Right cardiac atrium (tissue), 5 donors: ENCODE results near the gene EFNA5. TPM values are rescaled to one million over a fixed set of nuclear protein-coding genes. Genes with fewer than 3 reads are reported as not detected.

Experiments used
- ATAC-seq, 2 donors: fragments of 200-7000 bp; cut with Tn5 transposase; one replicate each; pipeline versions ENCODE4 v1.8.0 to v1.9.1; 2020; ENCODE audit warnings: moderate library complexity in 2 of 2, mild to moderate bottlenecking in 1 of 2
- DNase-seq, 3 donors: peaks; one replicate each; pipeline ENCODE4 v3.0.0-alpha.2; 2020
- H3K27ac ChIP-seq: one replicate; pipeline ENCODE4 v1.5.1; 2013; ENCODE audit warnings: mild to moderate bottlenecking, low read length, control low read depth, moderate library complexity
- H3K27me3 ChIP-seq: one replicate; pipeline ENCODE4 v1.6.1; 2013; ENCODE audit not compliant: control insufficient read depth, insufficient read depth
- H3K4me1 ChIP-seq: one replicate; pipeline ENCODE4 v1.6.1; 2013; ENCODE audit warnings: low read length; ENCODE audit not compliant: control insufficient read depth, insufficient read depth
- H3K4me3 ChIP-seq: one replicate; pipeline ENCODE4 v1.5.1; 2013; ENCODE audit warnings: low read length, control low read depth
- H3K9me3 ChIP-seq: one replicate; pipeline ENCODE4 v1.6.1; 2013; ENCODE audit warnings: low read length; ENCODE audit not compliant: control insufficient read depth
- WGBS: extraction: QIAGEN DNeasy Blood & Tissue Kit; methylation state at CpG from one replicate; pipeline ENCODE4 v1.1.7; 2013; 5-methylcytosine and 5-hydroxymethylcytosine counted together
- intact Hi-C, 4 donors: fragments of 100-400 bp; cut with DNase I; formaldehyde crosslinking; loops; one replicate each; pipeline versions ENCODE4 v1.11.0 to v1.14.0; 2022 to 2023
- polyA plus RNA-seq: library from polyadenylated mRNA; stranded (reverse); fragments of 200-250 nt; gene quantifications from one replicate; pipeline ENCODE4 v1.2.3, GENCODE V29; 2013
- total RNA-seq, 4 donors: library from RNA; stranded (reverse); fragmentation: NEBNext Ultra II Directional; extraction: Animal tissue kit (Norgen Biotek cat#: 25700); gene quantifications; one replicate each; pipeline ENCODE4 v1.2.1, GENCODE V29; 2021
- donor health status: healthy with polysubstance abuse.
- donor health status: DM: no; HTN: yes; CAD: no.
- donor health status: DM: no; HTN: no; CAD: no.
- donor health status: DM: no; HTN: yes; CAD: no; lungs with severe emphysema.
- donor health status: DM: yes; HTN: yes; CAD: no.

The EFNA5 gene
- total and polyA plus RNA-seq, 5 donors: 4.5 to 26.4 (median 21.8) TPM

DNA sequence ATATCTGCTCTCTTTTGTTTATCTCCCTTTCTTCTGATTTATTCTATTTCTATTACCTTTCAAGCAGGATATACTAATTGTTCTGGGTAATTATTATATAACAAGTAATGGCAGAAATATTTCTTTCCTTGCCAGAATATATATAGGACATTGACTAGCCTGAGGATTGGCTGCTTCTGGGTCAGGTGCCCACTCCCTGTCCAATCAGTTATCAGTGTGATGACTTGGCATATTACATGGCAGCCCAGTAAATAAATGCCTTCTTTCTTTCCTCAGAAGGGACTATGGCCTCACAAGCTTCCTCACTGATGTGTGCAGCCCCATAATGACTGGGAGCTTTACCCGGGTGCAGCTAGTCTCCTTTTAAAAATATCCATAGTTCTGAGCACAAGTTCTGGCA is 301.1 kb downstream of the EFNA5 start:
- H3K4me3 ChIP-seq: no peak overlapping the region
- intact Hi-C loops: no loop called here
- WGBS: 96% methylated on average over 1 of the region's 1 CpG
- no peaks in the 10 kb centered on the region for H3K4me1 ChIP-seq
- H3K27me3 ChIP-seq: no peaks in the 10 kb centered on the region
- DNase-seq (no peak), ATAC-seq (no peak)
- no peak overlapping the region for H3K27ac ChIP-seq
- no peaks in the 10 kb centered on the region for H3K9me3 ChIP-seq

- ATAC-seq: no peak
- H3K9me3 ChIP-seq: no peaks in the 10 kb centered on the region
- H3K27ac ChIP-seq: no peak overlapping the region
- intact Hi-C loops: no loop called here
- 89% methylated on average over 7 of the region's 7 CpGs for WGBS
- H3K4me3 ChIP-seq: no peak overlapping the region
- DNase-seq: no peak
- H3K4me1 ChIP-seq: no peaks in the 10 kb centered on the region
- H3K27me3 ChIP-seq: no peaks in the 10 kb centered on the region
Measured at GRCh38 chr5:107368615-107369014, 302.1 kb downstream of the EFNA5 start.

- Histone ChIP-seq H3K4me1 (no peaks in the 10 kb centered on the region), H3K27me3 (no peaks in the 10 kb centered on the region), H3K4me3 (no peak overlapping the region), H3K9me3 (no peaks in the 10 kb centered on the region), H3K27ac (no peak overlapping the region)
- ATAC-seq (no peak), DNase-seq (no peak)
- 74% methylated on average over 2 of the region's 2 CpGs for WGBS
- intact Hi-C loops: no loop called here
Measured at GRCh38 chr5:107367939-107368338, 302.8 kb downstream of the EFNA5 start.

DNA sequence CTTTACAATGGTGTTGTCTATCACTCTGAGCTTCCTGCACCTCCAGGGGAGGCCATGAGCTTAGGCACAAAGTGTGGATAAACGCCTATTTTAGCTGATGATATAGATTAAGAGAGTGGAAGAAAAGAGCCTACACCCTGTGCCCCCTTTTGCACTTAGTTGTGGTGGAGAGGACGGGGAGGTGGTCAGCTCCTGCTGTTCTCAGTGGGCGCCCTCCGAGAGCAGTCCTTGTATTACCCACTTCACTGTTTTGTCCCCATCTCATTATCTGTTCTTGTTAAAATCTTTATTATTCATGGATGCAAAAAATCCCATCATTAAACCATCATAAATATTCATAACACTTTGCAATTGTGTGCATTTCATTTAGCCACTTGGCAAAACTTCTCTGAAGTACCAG is 303.3 kb downstream of the EFNA5 start:
- H3K4me3 ChIP-seq: no peak overlapping the region
- intact Hi-C loops: no loop called here
- no peaks in the 10 kb centered on the region for H3K9me3 ChIP-seq
- H3K4me1 ChIP-seq: no peaks in the 10 kb centered on the region
- ATAC-seq (no peak), DNase-seq (no peak)
- H3K27me3 ChIP-seq: no peaks in the 10 kb centered on the region
- 84% methylated on average over 4 of the region's 4 CpGs for WGBS
- no peak overlapping the region for H3K27ac ChIP-seq

- ATAC-seq (no peak), DNase-seq (no peak)
- intact Hi-C loops: no loop called here
- Histone ChIP-seq H3K4me1 (no peaks in the 10 kb centered on the region), H3K9me3 (no peaks in the 10 kb centered on the region), H3K27me3 (no peaks in the 10 kb centered on the region), H3K4me3 (no peak overlapping the region), H3K27ac (no peak overlapping the region)
- 65% methylated on average over 10 of the region's 10 CpGs for WGBS
Measured at GRCh38 chr5:107365320-107366109, 305.2 kb downstream of the EFNA5 start.

DNA sequence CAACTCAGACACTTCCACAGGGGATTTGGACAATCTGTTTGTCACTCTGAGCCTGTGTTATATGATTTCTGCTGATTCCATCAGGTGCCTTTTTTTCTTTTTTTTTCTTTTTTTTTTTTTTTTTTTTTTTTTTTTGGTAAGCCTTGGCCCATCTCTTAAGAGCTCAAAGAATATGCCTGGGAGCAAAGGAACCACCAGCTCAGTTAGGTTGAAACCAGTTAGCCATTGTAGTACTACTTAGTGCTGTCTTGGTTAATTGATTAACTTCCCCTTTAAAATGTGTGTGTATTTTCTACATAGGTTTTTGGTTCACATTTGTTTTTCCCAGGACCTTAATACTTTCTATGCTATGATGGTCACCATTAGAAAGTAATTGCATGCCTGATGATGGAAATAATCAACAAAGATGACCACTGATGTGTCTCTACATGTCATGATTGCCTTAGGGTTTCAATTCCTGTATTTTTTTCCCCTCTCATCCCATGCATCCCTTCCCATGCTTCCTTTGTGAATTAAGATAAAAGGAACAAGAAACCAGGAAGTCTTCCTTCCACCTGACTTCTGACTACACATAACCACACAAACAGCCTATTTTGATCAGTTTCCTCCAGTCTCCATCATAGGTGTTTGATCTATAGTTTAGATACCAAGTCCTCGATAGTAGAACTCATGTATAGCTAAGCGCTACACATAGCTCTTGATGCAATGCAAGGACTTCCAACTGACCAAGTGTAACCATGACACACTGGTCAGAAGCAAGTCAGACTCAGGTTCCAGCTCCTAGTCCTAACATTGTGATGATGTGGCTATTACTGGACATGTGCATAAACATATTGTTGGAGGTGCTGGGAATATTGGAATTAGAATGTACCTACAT is 306.1 kb downstream of the EFNA5 start:
- intact Hi-C loops: no loop called here
- 97% methylated on average over 2 of the region's 2 CpGs for WGBS

GRCh38 chr5:107363768-107364167 is 307.0 kb downstream of the EFNA5 start:
- Histone ChIP-seq H3K4me1 (peaks cover 1% of the 10 kb centered on the region), H3K27ac (no peak overlapping the region), H3K27me3 (no peaks in the 10 kb centered on the region), H3K9me3 (no peaks in the 10 kb centered on the region), H3K4me3 (no peak overlapping the region)
- no peak for DNase-seq
- intact Hi-C loops: no loop called here
- ATAC-seq: no peak
- 72% methylated on average over 3 of the region's 3 CpGs for WGBS

More for the DNA sequence above, 306.1 kb downstream of the EFNA5 start:
- Histone ChIP-seq H3K9me3 (no peaks in the 10 kb centered on the region), H3K27me3 (no peaks in the 10 kb centered on the region), H3K4me3 (no peak overlapping the region), H3K27ac (no peak overlapping the region), H3K4me1 (no peaks in the 10 kb centered on the region)
- DNase-seq (no peak), ATAC-seq (no peak)

- DNase-seq: peak in 1 of 3 donors; percentile 19
- 67% methylated on average over 4 of the region's 4 CpGs for WGBS
- Histone ChIP-seq H3K27ac (no peak overlapping the region), H3K9me3 (no peaks in the 10 kb centered on the region), H3K4me3 (no peak overlapping the region), H3K4me1 (peaks cover 1% of the 10 kb centered on the region), H3K27me3 (no peaks in the 10 kb centered on the region)
- ATAC-seq: peak; percentile 41 to 43
- intact Hi-C loops: no loop called here
Measured at GRCh38 chr5:107361945-107362344, 308.8 kb downstream of the EFNA5 start.

DNA sequence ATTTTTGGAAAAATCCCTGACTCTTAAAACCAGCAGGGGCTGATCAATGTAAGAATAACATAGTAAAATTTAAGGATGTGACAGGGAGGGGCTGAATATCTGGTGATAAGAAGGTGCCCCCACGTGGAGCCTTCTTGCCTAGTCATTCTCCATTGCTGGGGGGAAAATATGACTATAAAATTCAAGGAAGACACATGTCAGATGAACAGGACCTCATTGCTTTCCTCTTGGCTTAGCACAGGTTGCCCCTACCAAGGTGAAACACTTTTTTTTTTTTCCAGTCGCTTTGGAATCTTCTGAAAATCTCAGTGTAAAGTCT is 310.9 kb downstream of the EFNA5 start:
- DNase-seq (no peak), ATAC-seq (no peak)
- Histone ChIP-seq H3K4me1 (peaks cover 1% of the 10 kb centered on the region), H3K9me3 (no peaks in the 10 kb centered on the region), H3K27me3 (no peaks in the 10 kb centered on the region), H3K27ac (no peak overlapping the region), H3K4me3 (no peak overlapping the region)
- WGBS: 55% methylated on average over 2 of the region's 2 CpGs
- intact Hi-C loops: no loop called here

- 79% methylated on average over 6 of the region's 6 CpGs for WGBS
- DNase-seq: no peak
- Histone ChIP-seq H3K27ac (no peak overlapping the region), H3K4me1 (peaks cover 1% of the 10 kb centered on the region), H3K27me3 (no peaks in the 10 kb centered on the region), H3K9me3 (no peaks in the 10 kb centered on the region), H3K4me3 (no peak overlapping the region)
- intact Hi-C loops: no loop called here
- no peak for ATAC-seq
Measured at GRCh38 chr5:107359033-107359915, 311.5 kb downstream of the EFNA5 start.

DNA sequence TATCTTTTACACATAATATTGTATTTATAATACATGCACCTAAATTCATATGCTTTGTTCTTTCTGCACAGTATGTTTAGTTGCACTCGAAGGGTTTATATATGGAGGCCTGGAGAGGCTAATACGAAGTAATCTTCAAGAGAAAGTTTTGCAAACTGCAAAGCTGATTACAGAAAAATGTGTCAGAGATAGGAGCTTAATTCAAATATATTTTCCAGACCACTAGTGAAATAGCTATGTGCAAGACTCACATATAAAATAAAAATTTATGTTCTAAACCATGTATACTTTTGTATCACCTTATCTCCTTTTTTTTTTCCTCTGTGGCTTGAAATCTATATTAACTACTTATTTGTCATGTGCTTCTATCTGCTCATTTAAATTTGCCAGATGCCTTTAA is 313.8 kb downstream of the EFNA5 start:
- Histone ChIP-seq H3K4me1 (peaks cover 1% of the 10 kb centered on the region), H3K27ac (no peak overlapping the region), H3K9me3 (no peaks in the 10 kb centered on the region), H3K27me3 (no peaks in the 10 kb centered on the region), H3K4me3 (no peak overlapping the region)
- DNase-seq (no peak), ATAC-seq (no peak)
- intact Hi-C loops: no loop called here
- 54% methylated on average over 2 of the region's 2 CpGs for WGBS
